Nephron progenitor cell (in vitro differentiated cells): Measurements from ENCODE around the gene JUP.

Source experiments
- DNase-seq: peaks from one replicate; pipeline ENCODE4 v3.0.0; 2021
- H3K27ac Mint-ChIP-seq: 2 replicates; pipeline ENCODE4 v1.8.0; 2021; ENCODE audit warnings: mild to moderate bottlenecking, moderate library complexity, mixed read lengths
- H3K27me3 Mint-ChIP-seq: 2 replicates; pipeline ENCODE4 v1.8.0; 2021; ENCODE audit warnings: mild to moderate bottlenecking, low read depth, mixed read lengths; ENCODE audit not compliant: poor library complexity
- H3K36me3 Mint-ChIP-seq: 2 replicates; pipeline ENCODE4 v1.8.0; 2021; ENCODE audit warnings: low read depth, mixed read lengths
- H3K4me1 Mint-ChIP-seq: 2 replicates; pipeline ENCODE4 v1.8.0; 2021; ENCODE audit warnings: mixed read lengths
- H3K4me3 Mint-ChIP-seq: 2 replicates; pipeline ENCODE4 v1.8.0; 2021; ENCODE audit warnings: mild to moderate bottlenecking, moderate library complexity, mixed read lengths
- H3K9me3 Mint-ChIP-seq: 2 replicates; pipeline ENCODE4 v1.8.0; 2021; ENCODE audit warnings: mild to moderate bottlenecking, moderate library complexity, mixed read lengths
- TF ChIP-seq, protein P1 (sequence below): fragments of 200-600 bp; sonication (generic); IDR thresholded peaks from 2 replicates; pipeline ENCODE4 v1.5.0; 2021; ENCODE audit warnings: antibody characterized with exemption

JUP gene

DNA sequence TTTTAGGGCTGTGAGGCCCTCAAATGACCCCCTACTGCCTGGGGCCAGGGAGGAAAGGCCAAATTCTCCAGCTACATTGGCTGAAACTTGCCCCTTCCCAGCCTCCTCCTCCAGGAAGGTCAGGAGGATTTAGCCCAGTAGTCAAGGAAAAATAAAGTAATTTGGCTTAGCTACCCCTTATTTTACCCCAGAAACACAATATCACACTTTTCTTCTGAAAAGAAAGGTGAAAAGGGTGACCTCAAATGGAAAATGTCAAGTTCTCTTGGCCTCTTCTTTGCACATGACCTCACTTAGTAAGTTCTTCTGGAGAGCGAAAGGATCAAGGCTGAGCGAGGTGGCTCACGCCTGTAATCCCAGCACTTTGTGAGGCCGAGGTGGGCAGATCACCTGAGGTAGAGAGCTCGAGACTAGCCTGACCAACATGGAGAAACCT lies 8.0 kb upstream of the JUP start:
- Mint-ChIP-seq H3K36me3 (no peaks in the 10 kb centered on the region), H3K4me3 (no peak overlapping the region), H3K27ac (peak overlapping the region; percentile 59), H3K9me3 (no peaks in the 10 kb centered on the region), H3K4me1 (peaks cover 75% of the 10 kb centered on the region), H3K27me3 (peaks cover 11% of the 10 kb centered on the region)
- DNase-seq: no peak
- TF ChIP-seq, protein P1, sequence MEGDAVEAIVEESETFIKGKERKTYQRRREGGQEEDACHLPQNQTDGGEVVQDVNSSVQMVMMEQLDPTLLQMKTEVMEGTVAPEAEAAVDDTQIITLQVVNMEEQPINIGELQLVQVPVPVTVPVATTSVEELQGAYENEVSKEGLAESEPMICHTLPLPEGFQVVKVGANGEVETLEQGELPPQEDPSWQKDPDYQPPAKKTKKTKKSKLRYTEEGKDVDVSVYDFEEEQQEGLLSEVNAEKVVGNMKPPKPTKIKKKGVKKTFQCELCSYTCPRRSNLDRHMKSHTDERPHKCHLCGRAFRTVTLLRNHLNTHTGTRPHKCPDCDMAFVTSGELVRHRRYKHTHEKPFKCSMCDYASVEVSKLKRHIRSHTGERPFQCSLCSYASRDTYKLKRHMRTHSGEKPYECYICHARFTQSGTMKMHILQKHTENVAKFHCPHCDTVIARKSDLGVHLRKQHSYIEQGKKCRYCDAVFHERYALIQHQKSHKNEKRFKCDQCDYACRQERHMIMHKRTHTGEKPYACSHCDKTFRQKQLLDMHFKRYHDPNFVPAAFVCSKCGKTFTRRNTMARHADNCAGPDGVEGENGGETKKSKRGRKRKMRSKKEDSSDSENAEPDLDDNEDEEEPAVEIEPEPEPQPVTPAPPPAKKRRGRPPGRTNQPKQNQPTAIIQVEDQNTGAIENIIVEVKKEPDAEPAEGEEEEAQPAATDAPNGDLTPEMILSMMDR: no peak

DNA sequence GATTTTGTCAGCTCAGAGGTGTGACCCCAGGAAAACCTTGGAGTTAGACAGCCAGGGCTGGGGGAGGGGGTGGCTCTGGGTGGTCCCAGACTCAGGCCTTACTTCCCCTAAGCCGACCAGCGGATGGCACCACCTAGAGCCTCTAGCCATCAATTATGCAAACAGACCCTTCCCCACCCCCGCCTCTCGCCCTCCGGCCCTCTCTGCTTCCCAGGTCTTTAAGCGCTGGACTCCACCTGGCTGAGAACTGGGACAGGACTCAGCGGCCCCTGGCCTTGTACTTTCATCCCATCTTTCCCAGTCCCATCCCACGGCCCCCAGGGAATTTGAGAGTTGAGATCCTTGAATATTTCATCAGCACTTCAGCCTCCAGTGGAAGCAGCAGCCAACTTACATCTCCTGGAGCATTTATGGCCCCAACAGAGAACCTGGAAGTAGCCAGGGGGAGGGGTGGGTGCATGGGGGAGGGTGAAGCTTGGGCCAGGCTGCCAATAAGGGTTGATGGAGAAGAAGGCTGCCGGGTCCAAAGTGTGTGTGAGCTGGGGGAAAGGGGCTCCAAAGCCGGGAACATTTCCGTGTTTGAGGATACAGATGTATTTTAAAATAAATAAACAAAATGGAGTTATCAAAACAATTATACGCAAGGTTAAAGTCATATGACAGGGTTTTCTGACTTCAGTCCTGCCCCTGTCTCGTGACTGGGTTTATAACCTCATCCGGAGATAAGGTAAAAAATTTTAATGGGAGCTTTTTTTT lies 7.5 kb upstream of the JUP start:
- Mint-ChIP-seq H3K4me3 (peak overlapping the region; percentile 61), H3K4me1 (peaks cover 71% of the 10 kb centered on the region), H3K36me3 (no peaks in the 10 kb centered on the region), H3K9me3 (no peaks in the 10 kb centered on the region), H3K27me3 (peaks cover 14% of the 10 kb centered on the region), H3K27ac (peak overlapping the region; percentile 95)
- peak; percentile 51 for DNase-seq
- TF ChIP-seq, protein P1: no peak

DNA sequence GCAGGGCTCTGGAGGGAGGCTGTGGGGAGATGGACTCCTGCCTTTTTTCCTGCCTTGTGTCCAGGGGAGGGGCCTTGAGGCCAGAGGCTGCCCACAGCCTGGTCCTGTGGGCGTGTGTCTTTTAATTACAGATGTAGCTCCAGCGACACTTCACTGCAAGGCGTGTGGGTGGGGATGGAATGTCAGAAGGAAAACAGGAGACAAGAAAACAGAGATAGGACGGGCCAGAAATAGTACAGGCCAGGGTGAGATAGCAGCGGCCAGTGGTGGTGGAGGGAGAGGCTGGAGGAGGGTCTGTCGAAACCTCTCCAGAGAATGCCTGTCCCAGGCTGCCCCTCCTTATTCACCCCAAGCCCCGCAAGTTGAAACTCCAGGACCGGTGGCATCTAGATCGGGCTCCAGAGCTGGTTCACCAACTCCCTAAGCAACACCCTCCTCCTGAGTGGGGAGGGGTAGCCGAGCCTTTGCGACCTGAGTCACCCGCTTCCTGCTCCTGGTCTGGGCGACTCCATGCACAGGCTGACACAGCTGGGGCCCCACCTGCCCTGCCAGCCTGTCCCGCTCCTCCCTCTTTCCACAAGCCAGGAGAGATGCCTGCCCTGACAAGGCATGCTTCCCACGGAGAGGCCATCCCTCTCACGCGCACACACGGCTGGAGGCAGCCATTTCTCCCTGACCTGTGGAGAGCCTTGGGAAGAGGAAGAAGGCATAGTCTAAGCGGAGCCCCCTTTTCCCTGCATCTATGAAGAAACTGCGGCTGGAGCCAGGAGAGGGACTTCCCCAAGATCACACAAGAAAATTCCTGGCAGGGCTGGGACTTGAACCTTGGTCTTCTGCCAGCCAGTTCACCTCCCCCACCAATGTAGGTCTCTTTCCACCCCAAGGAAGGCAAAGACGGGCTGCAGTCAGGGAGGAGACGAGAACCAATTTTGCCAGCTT lies 6.6 kb upstream of the JUP start:
- Mint-ChIP-seq H3K9me3 (no peaks in the 10 kb centered on the region), H3K27me3 (peaks cover 15% of the 10 kb centered on the region), H3K4me3 (peak overlapping the region; percentile 66), H3K27ac (peak overlapping the region; percentile 95), H3K36me3 (no peaks in the 10 kb centered on the region), H3K4me1 (peaks cover 64% of the 10 kb centered on the region)
- TF ChIP-seq, protein P1: no peak
- DNase-seq: no peak

DNA sequence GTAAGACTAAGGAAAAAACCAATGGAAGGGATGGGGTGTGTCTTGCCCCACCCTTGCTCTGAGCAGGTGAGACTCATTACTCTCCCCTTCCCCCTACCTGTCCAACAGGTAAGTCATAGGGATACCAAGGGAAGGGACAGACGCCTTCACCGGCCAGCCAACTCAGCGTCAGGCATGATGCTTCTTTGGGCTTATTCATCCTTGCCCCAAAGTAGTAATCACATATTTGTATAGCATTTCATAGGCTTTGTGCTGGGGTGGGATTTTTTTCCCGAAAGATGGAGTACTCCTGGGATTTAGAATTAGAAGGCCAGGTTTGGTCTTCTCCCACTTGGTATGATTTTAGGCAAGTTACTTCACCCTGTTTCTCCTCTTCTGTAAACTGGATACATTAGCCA lies 509 bp upstream of the JUP start:
- DNase-seq: no peak
- peaks cover 49% of the 10 kb centered on the region for H3K4me1 Mint-ChIP-seq
- H3K36me3 Mint-ChIP-seq: peaks cover 4% of the 10 kb centered on the region
- no peak overlapping the region for H3K27ac Mint-ChIP-seq
- TF ChIP-seq, protein P1: no peak
- peak overlapping the region; percentile 73 for H3K4me3 Mint-ChIP-seq
- H3K9me3 Mint-ChIP-seq: no peaks in the 10 kb centered on the region
- H3K27me3 Mint-ChIP-seq: peaks cover 11% of the 10 kb centered on the region

DNA sequence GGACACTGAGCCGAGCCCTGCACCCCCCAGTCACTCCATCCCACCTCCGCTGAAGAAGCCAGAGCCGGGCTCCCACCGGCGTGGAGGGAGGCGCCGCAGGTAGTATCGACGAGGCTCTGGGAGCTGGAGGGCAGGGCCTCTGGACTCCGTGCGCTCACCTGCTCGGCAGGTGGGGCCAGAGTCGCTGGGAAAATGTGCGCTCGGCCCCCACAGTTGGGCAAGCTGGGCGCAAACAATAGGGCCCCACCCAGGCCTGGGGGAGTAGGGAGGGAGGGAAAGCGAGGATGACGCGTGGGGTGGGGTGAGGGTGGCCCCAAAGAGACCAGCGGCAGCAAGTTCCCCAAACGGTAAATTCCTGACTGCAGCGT lies 668 bp downstream of the JUP start:
- Mint-ChIP-seq H3K27me3 (peaks cover 11% of the 10 kb centered on the region), H3K27ac (peak overlapping the region; percentile 95), H3K4me3 (peak overlapping the region; percentile 92), H3K36me3 (peaks cover 11% of the 10 kb centered on the region), H3K9me3 (no peaks in the 10 kb centered on the region), H3K4me1 (peaks cover 51% of the 10 kb centered on the region)
- no peak for DNase-seq
- TF ChIP-seq, protein P1: no peak
